ENCODE data around the gene MIB1.

Gene MIB1

GRCh38 chr18:21900605-21901352 is 160.2 kb downstream of the MIB1 start:
- TF ChIP-seq SP1 (IDR thresholded peaks at IDR 0.05) (no peak), FOXK2 (IDR thresholded peaks at IDR 0.05) (no peak), ARNT (IDR thresholded peaks at IDR 0.05) (no peak), BHLHE40 (IDR thresholded peaks at IDR 0.05; ENCODE audit: borderline replicate concordance) (no peak), PKNOX1 (IDR thresholded peaks at IDR 0.05) (no peak), SUZ12 (IDR thresholded peaks at IDR 0.05) (no peak), TARDBP (IDR thresholded peaks at IDR 0.05) (no peak), NFRKB (IDR thresholded peaks at IDR 0.05) (no peak)
- ChIA-PET CTCF (no interaction called here), POLR2A (no interaction called here)
- no peak for DNase-seq (ENCODE audit: extremely low spot score)

DNA sequence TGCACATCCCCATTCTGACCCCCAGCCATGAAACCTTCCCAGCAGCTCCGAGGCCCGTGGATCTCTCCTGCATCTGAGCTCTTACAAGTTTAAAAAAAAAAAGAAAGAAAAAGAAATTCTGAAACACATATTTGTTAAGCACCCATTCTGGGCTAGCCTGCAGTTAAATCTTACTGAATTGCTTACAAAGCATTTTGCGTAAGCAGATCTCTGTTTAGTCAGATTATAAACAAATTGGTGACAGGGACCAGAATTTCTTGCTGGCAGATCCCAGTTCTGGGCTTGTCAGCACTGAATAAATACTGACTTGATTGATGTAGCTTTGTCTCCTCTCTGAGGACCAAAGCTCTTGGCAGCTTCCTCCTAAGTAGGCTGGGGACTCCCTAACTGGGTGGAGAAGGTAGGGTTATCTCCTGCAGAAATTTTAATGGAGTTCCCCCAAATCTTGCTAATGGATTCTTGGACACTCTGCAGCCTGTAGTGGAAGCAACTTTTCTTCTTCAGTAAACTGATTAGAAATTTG is 160.9 kb downstream of the MIB1 start:
- no peak for DNase-seq (ENCODE audit: extremely low spot score)
- ChIA-PET CTCF (no interaction called here), POLR2A (no interaction called here)
- TF ChIP-seq HDGF (IDR thresholded peaks at IDR 0.05; ENCODE audit: borderline replicate concordance) (no peak), SP1 (IDR thresholded peaks at IDR 0.05) (no peak), ARNT (IDR thresholded peaks at IDR 0.05) (no peak), ZNF384 (IDR thresholded peaks at IDR 0.05) (no peak), L3MBTL2 (conservative IDR thresholded peaks at IDR 0.05) (no peak), TARDBP (IDR thresholded peaks at IDR 0.05) (no peak), PKNOX1 (IDR thresholded peaks at IDR 0.05) (no peak), FOXK2 (IDR thresholded peaks at IDR 0.05) (no peak), CTBP1 (IDR thresholded peaks at IDR 0.05; ENCODE audit: borderline replicate concordance) (no peak), SUZ12 (IDR thresholded peaks at IDR 0.05) (no peak), NFRKB (IDR thresholded peaks at IDR 0.05) (no peak), BHLHE40 (IDR thresholded peaks at IDR 0.05; ENCODE audit: borderline replicate concordance) (no peak), FOXA1 (IDR thresholded peaks at IDR 0.05) (no peak), FOXM1 (IDR thresholded peaks at IDR 0.05; ENCODE audit: borderline replicate concordance) (no peak), ELF4 (IDR thresholded peaks at IDR 0.05) (no peak), LEF1 (IDR thresholded peaks at IDR 0.05; ENCODE audit: borderline replicate concordance) (no peak)

- TF ChIP-seq NFRKB (IDR thresholded peaks at IDR 0.05) (no peak), LEF1 (IDR thresholded peaks at IDR 0.05; ENCODE audit: borderline replicate concordance) (no peak), FOXM1 (IDR thresholded peaks at IDR 0.05; ENCODE audit: borderline replicate concordance) (no peak), PKNOX1 (IDR thresholded peaks at IDR 0.05) (no peak), HDGF (IDR thresholded peaks at IDR 0.05; ENCODE audit: borderline replicate concordance) (no peak), L3MBTL2 (conservative IDR thresholded peaks at IDR 0.05) (no peak)
- CTCF ChIA-PET = no interaction called here
- POLR2A ChIA-PET = no interaction called here
- no peak for DNase-seq (ENCODE audit: extremely low spot score)
These were observed 163.1 kb downstream of the MIB1 start for GRCh38 chr18:21903709-21904108.

DNA sequence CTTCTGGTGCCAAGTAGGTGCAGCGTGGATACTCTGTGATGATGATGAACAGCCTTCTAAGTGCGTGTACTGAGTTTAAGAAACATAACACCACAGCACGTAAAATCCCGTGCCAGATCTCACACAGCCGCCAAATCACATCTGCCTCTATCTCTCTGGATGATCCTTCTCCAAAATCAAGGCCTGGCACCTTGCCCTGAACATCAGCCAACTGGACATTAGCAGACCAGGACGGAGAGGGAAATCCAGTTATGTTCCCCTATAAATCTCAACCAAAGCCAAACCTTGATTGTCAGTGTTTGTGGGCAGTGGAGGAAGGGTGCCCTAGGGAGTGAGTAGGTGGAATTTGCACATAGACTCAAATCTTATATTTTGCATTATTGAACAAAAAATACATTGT is 164.3 kb downstream of the MIB1 start:
- no peak for DNase-seq (ENCODE audit: extremely low spot score)
- POLR2A ChIA-PET = no interaction called here
- CTCF ChIA-PET = no interaction called here
- TF ChIP-seq PKNOX1 (IDR thresholded peaks at IDR 0.05) = no peak
- no peak for TF ChIP-seq FOXM1 (IDR thresholded peaks at IDR 0.05; ENCODE audit: borderline replicate concordance)
- TF ChIP-seq NFRKB (IDR thresholded peaks at IDR 0.05) = no peak
- no peak for TF ChIP-seq FOXA1 (IDR thresholded peaks at IDR 0.05)
- no peak for TF ChIP-seq SUZ12 (IDR thresholded peaks at IDR 0.05)
- TF ChIP-seq L3MBTL2 (conservative IDR thresholded peaks at IDR 0.05) = no peak
- no peak for TF ChIP-seq ZNF384 (IDR thresholded peaks at IDR 0.05)
- no peak for TF ChIP-seq ELF4 (IDR thresholded peaks at IDR 0.05)
- TF ChIP-seq ARNT (IDR thresholded peaks at IDR 0.05) = no peak
- TF ChIP-seq CTBP1 (IDR thresholded peaks at IDR 0.05; ENCODE audit: borderline replicate concordance) = no peak
- no peak for TF ChIP-seq FOXK2 (IDR thresholded peaks at IDR 0.05)

DNA sequence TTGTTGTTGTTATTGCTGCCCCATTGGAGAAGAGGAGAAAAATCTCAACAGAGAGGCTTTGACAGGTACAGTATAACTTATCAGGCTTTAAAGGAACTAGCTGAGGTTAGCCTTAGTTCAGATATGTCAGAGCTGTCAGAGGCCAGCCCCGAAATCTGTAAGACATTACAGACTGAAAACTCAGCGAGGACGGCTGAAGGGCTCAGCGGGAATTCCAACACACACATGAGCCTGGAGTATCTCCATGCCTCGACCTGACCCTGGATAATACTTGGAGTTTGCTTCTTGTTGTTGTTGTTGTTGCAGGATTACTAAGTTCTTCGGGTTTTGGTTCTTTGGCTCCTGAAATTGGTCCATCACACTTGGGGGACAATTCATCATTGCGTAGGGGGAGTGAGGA is 166.9 kb downstream of the MIB1 start:
- ChIA-PET CTCF (no interaction called here), POLR2A (no interaction called here)
- DNase-seq (ENCODE audit: extremely low spot score) = no peak
- TF ChIP-seq SP1 (IDR thresholded peaks at IDR 0.05) (no peak), NFRKB (IDR thresholded peaks at IDR 0.05) (no peak), FOXK2 (IDR thresholded peaks at IDR 0.05) (no peak), CTBP1 (IDR thresholded peaks at IDR 0.05; ENCODE audit: borderline replicate concordance) (no peak), TARDBP (IDR thresholded peaks at IDR 0.05) (no peak), HDGF (IDR thresholded peaks at IDR 0.05; ENCODE audit: borderline replicate concordance) (no peak), L3MBTL2 (conservative IDR thresholded peaks at IDR 0.05) (no peak), BHLHE40 (IDR thresholded peaks at IDR 0.05; ENCODE audit: borderline replicate concordance) (no peak), FOXA1 (IDR thresholded peaks at IDR 0.05) (no peak), SUZ12 (IDR thresholded peaks at IDR 0.05) (no peak), ZNF384 (IDR thresholded peaks at IDR 0.05) (no peak), FOXM1 (IDR thresholded peaks at IDR 0.05; ENCODE audit: borderline replicate concordance) (no peak), ELF4 (IDR thresholded peaks at IDR 0.05) (no peak), PKNOX1 (IDR thresholded peaks at IDR 0.05) (no peak), LEF1 (IDR thresholded peaks at IDR 0.05; ENCODE audit: borderline replicate concordance) (no peak)
